IMR-90 (cell line): Measurements from ENCODE around the gene OTUD6A. TPM values are rescaled to one million over a fixed set of nuclear protein-coding genes. Genes with fewer than 3 reads are reported as not detected.

Experiments
- ATAC-seq: fragments of 200-7000 bp; cut with Tn5 transposase; 2 replicates; pipeline ENCODE4 v1.9.1; 2020; ENCODE audit warnings: low read depth, mild to moderate bottlenecking, moderate library complexity
- BruUV-seq: library from RNA; stranded (reverse); fragments of 400-500 nt; replicated peaks from 2 replicates; lab custom pipeline; 2021; lab: Mats Ljungman, UMichigan
- CTCF ChIA-PET: fragments of 300-600 bp; formaldehyde crosslinking; extraction: SDS; loops from one replicate; lab custom pipeline; 2021; ENCODE audit warnings: antibody characterized with exemption; lab: Yijun Ruan, JAX
- POLR2A ChIA-PET: fragments of 300-600 bp; sonication (Branson Sonifier 250); formaldehyde crosslinking; loops from one replicate; lab custom pipeline; 2022; ENCODE audit warnings: antibody characterized with exemption; ENCODE audit not compliant: unreplicated experiment; lab: Charles Lee
- DNase-seq: peaks from one replicate; pipeline ENCODE4 v3.0.0; 2013
- H2AFZ ChIP-seq: replicated peaks from 2 replicates; pipeline ENCODE3; 2013; ENCODE audit warnings: low read length, mild to moderate bottlenecking; ENCODE audit not compliant: poor library complexity
- H2AK5ac ChIP-seq: 2 replicates; pipeline ENCODE4 v1.6.1; 2013; ENCODE audit warnings: low read depth, low read length, inconsistent platforms
- H2AK9ac ChIP-seq: replicated peaks from 2 replicates; pipeline ENCODE3; 2013; ENCODE audit warnings: mild to moderate bottlenecking, low read depth, low read length, moderate library complexity; ENCODE audit not compliant: poor library complexity
- H2BK120ac ChIP-seq: 2 replicates; pipeline ENCODE4 v1.6.1; 2013; ENCODE audit warnings: low read depth, low read length, inconsistent platforms
- H2BK15ac ChIP-seq: 3 replicates; pipeline ENCODE4 v1.6.1; 2013; ENCODE audit warnings: low read depth, low read length, inconsistent platforms
- H2BK20ac ChIP-seq: 2 replicates; pipeline ENCODE4 v1.6.1; 2013; ENCODE audit warnings: low read depth, mild to moderate bottlenecking, inconsistent platforms, low read length, moderate library complexity
- H2BK5ac ChIP-seq: 2 replicates; pipeline ENCODE4 v1.6.1; 2013; ENCODE audit warnings: mild to moderate bottlenecking, low read depth, low read length, inconsistent platforms; ENCODE audit not compliant: poor library complexity, severe bottlenecking
- H3K14ac ChIP-seq: replicated peaks from 2 replicates; pipeline ENCODE4 v1.6.1; 2013; ENCODE audit warnings: low read depth, low read length, inconsistent platforms
- H3K18ac ChIP-seq: 2 replicates; pipeline ENCODE4 v1.6.1; 2013; ENCODE audit warnings: low read depth, low read length, control low read depth
- H3K23ac ChIP-seq: 2 replicates; pipeline ENCODE4 v1.6.1; 2013; ENCODE audit warnings: low read depth, low read length, inconsistent platforms
- H3K27ac ChIP-seq: 2 replicates; pipeline ENCODE4 v1.5.1; 2013; ENCODE audit warnings: mild to moderate bottlenecking, control low read depth, low read length; ENCODE audit not compliant: insufficient read depth
- H3K27me3 ChIP-seq: 2 replicates; pipeline ENCODE4 v1.6.1; 2013; ENCODE audit warnings: low read length; ENCODE audit not compliant: control insufficient read depth, insufficient read depth
- H3K36me3 ChIP-seq: 2 replicates; pipeline ENCODE4 v1.6.1; 2013; ENCODE audit warnings: low read length, mixed read lengths; ENCODE audit not compliant: control insufficient read depth, insufficient read depth
- H3K4ac ChIP-seq: 2 replicates; pipeline ENCODE4 v1.6.1; 2013; ENCODE audit warnings: low read depth, low read length, inconsistent platforms
- H3K4me1 ChIP-seq: 2 replicates; pipeline ENCODE4 v1.6.1; 2013; ENCODE audit warnings: low read length, mixed read lengths; ENCODE audit not compliant: control insufficient read depth, insufficient read depth
- H3K4me2 ChIP-seq: 2 replicates; pipeline ENCODE4 v1.6.1; 2013; ENCODE audit warnings: low read depth, mild to moderate bottlenecking, control low read depth, low read length, moderate library complexity
- H3K4me3 ChIP-seq: 2 replicates; pipeline ENCODE4 v1.5.1; 2013; ENCODE audit warnings: low read depth, mild to moderate bottlenecking, control low read depth, low read length, moderate library complexity; ENCODE audit not compliant: insufficient read depth
- H3K56ac ChIP-seq: 2 replicates; pipeline ENCODE4 v1.6.1; 2013; ENCODE audit warnings: low read length, inconsistent platforms; ENCODE audit not compliant: insufficient read depth; ENCODE audit errors: extremely low read depth
- H3K79me1 ChIP-seq, 2 experiments: 2 replicates each; pipeline ENCODE4 v1.6.1; 2013; ENCODE audit warnings: low read length in 2 of 2, inconsistent platforms in 1 of 2, low read depth in 1 of 2
- H3K9ac ChIP-seq: 2 replicates; pipeline ENCODE4 v1.6.1; 2013; ENCODE audit warnings: low read depth, low read length, control low read depth
- H3K9me1 ChIP-seq: 2 replicates; pipeline ENCODE4 v1.6.1; 2013; ENCODE audit warnings: low read length, inconsistent platforms; ENCODE audit not compliant: insufficient read depth
- H3K9me3 ChIP-seq: 2 replicates; pipeline ENCODE4 v1.6.1; 2013; ENCODE audit warnings: low read length; ENCODE audit not compliant: control insufficient read depth, insufficient read depth
- H4K20me1 ChIP-seq: 2 replicates; pipeline ENCODE4 v1.6.1; 2013; ENCODE audit warnings: low read length, inconsistent platforms; ENCODE audit not compliant: insufficient read depth
- H4K5ac ChIP-seq: 2 replicates; pipeline ENCODE4 v1.6.1; 2013; ENCODE audit warnings: mild to moderate bottlenecking, low read depth, low read length, control low read depth
- H4K8ac ChIP-seq, 2 experiments: 2 replicates each; pipeline ENCODE4 v1.6.1; 2013; ENCODE audit warnings: low read depth in 2 of 2, low read length in 2 of 2, control low read depth in 1 of 2, inconsistent platforms in 1 of 2
- H4K91ac ChIP-seq: 2 replicates; pipeline ENCODE4 v1.6.1; 2013; ENCODE audit warnings: low read depth, low read length, inconsistent platforms; ENCODE audit not compliant: insufficient read depth
- BHLHE40 ChIP-seq: fragments of 150-350 bp; IDR thresholded peaks from 2 replicates; pipeline ENCODE4 v1.6.1; 2016; ENCODE audit warnings: mild to moderate bottlenecking, low read depth, low read length
- CEBPB ChIP-seq: IDR thresholded peaks from 2 replicates; pipeline ENCODE4 v1.6.1; 2012; ENCODE audit warnings: low read depth, low read length, improper control_type of control experiment
- FOS ChIP-seq: fragments of 150-350 bp; IDR thresholded peaks from 2 replicates; pipeline ENCODE4 v1.6.1; 2016; ENCODE audit warnings: low read depth, low read length
- MAFK ChIP-seq: IDR thresholded peaks from 2 replicates; pipeline ENCODE4 v1.6.1; 2012; ENCODE audit warnings: low read depth, low read length, improper control_type of control experiment
- MXI1 ChIP-seq: IDR thresholded peaks from 2 replicates; pipeline ENCODE4 v1.6.1; 2012; ENCODE audit warnings: low read depth, mild to moderate bottlenecking, low read length, moderate library complexity, borderline replicate concordance
- NFE2L2 ChIP-seq: fragments of 150-350 bp; IDR thresholded peaks from 2 replicates; pipeline ENCODE4 v1.6.1; 2016; ENCODE audit warnings: low read depth, mild to moderate bottlenecking, low read length
- POLR2A ChIP-seq: IDR thresholded peaks from 2 replicates; pipeline ENCODE4 v1.6.1; 2012; ENCODE audit warnings: mild to moderate bottlenecking, low read depth, low read length
- RFX5 ChIP-seq: IDR thresholded peaks from 2 replicates; pipeline ENCODE4 v1.8.0; 2012; ENCODE audit warnings: low read depth, mild to moderate bottlenecking, low read length, moderate library complexity
- SMC3 ChIP-seq: fragments of 150-350 bp; IDR thresholded peaks from 2 replicates; pipeline ENCODE4 v1.6.1; 2016; ENCODE audit warnings: low read depth, mild to moderate bottlenecking, antibody characterized with exemption, low read length, moderate library complexity
- WGBS, 2 experiments: methylation state at CpG; one replicate each; pipeline versions ENCODE4 v1.1.5 to v1.1.7; 2013; ENCODE audit warnings: missing lambda C conversion rate in 2 of 2; ENCODE audit not compliant: insufficient read length in 1 of 2; ENCODE audit errors: extremely low coverage in 2 of 2; 5-methylcytosine and 5-hydroxymethylcytosine counted together
- dilution Hi-C: fragments of 300-500 bp; cut with HindIII; formaldehyde crosslinking; loops from one replicate; pipeline ENCODE4 v1.14.3; 2018; ENCODE audit warnings: low sequenced_read_pairs; ENCODE audit not compliant: unreplicated experiment
- in situ Hi-C: fragments of 300-500 bp; cut with MboI; formaldehyde crosslinking; loops from 3 replicates; pipeline ENCODE4 v1.14.3; 2019; ENCODE audit warnings: low sequenced_read_pairs, inconsistent platforms, mixed read lengths
- intact Hi-C: fragments of 100-400 bp; cut with micrococcal nuclease; formaldehyde crosslinking; loops from 2 replicates; pipeline ENCODE4 v1.10.0; 2022
- polyA plus RNA-seq, 3 experiments: library from polyadenylated mRNA; depleted of rRNA; stranded (reverse); fragments of >200 nt; gene quantifications; 2 replicates each; pipeline ENCODE4 v1.2.3, GENCODE V29; 2012; ENCODE audit warnings: low replicate concordance in 1 of 3
- total RNA-seq: library from RNA; depleted of rRNA; stranded (reverse); fragments of >200 nt; gene quantifications from 2 replicates; pipeline ENCODE4 v1.2.3, GENCODE V29; 2012
- TF ChIP-seq, protein P1 (sequence below): fragments of 150-350 bp; IDR thresholded peaks from 2 replicates; pipeline ENCODE4 v1.6.1; 2016; ENCODE audit warnings: low read depth, mild to moderate bottlenecking, low read length, moderate library complexity, borderline replicate concordance
- TF ChIP-seq, protein P2 (sequence below): conservative IDR thresholded peaks from 2 replicates; pipeline ENCODE4 v1.5.1; 2012; ENCODE audit warnings: mild to moderate bottlenecking, low read depth, low read length, improper control_type of control experiment
- TF ChIP-seq, protein P3 (sequence below): fragments of 150-350 bp; IDR thresholded peaks from 2 replicates; pipeline ENCODE4 v1.6.1; 2017; ENCODE audit warnings: mild to moderate bottlenecking, antibody characterized with exemption, low read length, low read depth

OTUD6A gene
- total and polyA plus RNA-seq, 2 of the 4 experiments (the other 2 are of a cell fraction) = not detected

DNA sequence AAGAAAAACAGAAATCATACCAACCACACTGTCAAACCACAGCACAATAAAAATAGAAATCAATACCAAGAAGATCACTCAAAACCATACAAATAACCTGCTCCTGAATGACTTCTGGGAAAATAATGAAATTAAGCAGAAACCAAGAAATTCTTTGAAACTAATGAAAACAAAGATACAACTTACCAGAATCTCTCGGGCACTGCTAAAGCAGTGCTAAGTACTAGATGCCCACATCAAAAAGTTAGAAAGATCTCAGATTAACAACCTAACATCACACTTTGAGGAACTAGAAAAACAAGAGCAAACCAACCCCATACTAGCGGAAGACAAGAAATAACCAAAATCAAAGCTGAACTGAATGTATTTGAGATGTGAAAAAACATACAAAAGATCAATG is 45.7 kb upstream of the OTUD6A start (continued):
- TF ChIP-seq, protein P1, sequence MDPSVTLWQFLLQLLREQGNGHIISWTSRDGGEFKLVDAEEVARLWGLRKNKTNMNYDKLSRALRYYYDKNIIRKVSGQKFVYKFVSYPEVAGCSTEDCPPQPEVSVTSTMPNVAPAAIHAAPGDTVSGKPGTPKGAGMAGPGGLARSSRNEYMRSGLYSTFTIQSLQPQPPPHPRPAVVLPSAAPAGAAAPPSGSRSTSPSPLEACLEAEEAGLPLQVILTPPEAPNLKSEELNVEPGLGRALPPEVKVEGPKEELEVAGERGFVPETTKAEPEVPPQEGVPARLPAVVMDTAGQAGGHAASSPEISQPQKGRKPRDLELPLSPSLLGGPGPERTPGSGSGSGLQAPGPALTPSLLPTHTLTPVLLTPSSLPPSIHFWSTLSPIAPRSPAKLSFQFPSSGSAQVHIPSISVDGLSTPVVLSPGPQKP = no peak
- no peak for TF ChIP-seq BHLHE40
- TF ChIP-seq MAFK = no peak

DNA sequence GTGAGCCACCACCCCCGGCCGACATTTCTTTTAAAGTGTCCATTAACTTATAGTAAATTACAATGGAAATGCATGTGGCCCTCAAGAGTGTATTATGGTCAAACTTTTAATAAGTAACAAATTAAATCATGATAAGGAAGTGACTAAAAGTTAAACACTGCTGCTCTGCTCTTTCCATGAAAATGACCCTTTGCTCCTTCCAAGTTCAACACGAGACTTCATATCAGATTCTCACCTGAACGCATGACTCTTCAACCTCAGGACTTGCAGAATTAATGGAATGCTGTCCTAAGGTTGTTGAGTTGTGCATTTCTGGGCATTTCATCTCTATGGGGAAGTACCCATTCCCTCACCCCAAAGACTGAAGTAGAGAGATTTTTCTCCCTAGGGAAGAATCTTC is 39.6 kb upstream of the OTUD6A start:
- H4K91ac ChIP-seq = no peak overlapping the region
- no CpG with 5 or more reads among the region's 4 CpGs for WGBS, 2 experiments
- TF ChIP-seq, protein P2, sequence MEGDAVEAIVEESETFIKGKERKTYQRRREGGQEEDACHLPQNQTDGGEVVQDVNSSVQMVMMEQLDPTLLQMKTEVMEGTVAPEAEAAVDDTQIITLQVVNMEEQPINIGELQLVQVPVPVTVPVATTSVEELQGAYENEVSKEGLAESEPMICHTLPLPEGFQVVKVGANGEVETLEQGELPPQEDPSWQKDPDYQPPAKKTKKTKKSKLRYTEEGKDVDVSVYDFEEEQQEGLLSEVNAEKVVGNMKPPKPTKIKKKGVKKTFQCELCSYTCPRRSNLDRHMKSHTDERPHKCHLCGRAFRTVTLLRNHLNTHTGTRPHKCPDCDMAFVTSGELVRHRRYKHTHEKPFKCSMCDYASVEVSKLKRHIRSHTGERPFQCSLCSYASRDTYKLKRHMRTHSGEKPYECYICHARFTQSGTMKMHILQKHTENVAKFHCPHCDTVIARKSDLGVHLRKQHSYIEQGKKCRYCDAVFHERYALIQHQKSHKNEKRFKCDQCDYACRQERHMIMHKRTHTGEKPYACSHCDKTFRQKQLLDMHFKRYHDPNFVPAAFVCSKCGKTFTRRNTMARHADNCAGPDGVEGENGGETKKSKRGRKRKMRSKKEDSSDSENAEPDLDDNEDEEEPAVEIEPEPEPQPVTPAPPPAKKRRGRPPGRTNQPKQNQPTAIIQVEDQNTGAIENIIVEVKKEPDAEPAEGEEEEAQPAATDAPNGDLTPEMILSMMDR = no peak
- TF ChIP-seq BHLHE40 (no peak), FOS (no peak), SMC3 (no peak), RFX5 (no peak), NFE2L2 (no peak), MAFK (no peak), CEBPB (no peak), POLR2A (no peak), MXI1 (no peak)
- TF ChIP-seq, protein P3, sequence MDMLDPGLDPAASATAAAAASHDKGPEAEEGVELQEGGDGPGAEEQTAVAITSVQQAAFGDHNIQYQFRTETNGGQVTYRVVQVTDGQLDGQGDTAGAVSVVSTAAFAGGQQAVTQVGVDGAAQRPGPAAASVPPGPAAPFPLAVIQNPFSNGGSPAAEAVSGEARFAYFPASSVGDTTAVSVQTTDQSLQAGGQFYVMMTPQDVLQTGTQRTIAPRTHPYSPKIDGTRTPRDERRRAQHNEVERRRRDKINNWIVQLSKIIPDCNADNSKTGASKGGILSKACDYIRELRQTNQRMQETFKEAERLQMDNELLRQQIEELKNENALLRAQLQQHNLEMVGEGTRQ = no peak
- TF ChIP-seq, protein P1 = no peak

More for the DNA sequence above, 39.6 kb upstream of the OTUD6A start:
- Histone ChIP-seq H3K9ac (no peak overlapping the region), H3K9me1 (no peaks in the 10 kb centered on the region), H2AK5ac (no peak overlapping the region), H4K20me1 (no peaks in the 10 kb centered on the region), H3K23ac (no peak overlapping the region), H3K4ac (no peak overlapping the region), H2BK20ac (no peak overlapping the region), H3K36me3 (no peaks in the 10 kb centered on the region), H3K14ac (no peak overlapping the region), H3K27ac (no peak overlapping the region), H3K56ac (no peak overlapping the region), H2BK15ac (no peak overlapping the region), H3K4me1 (no peaks in the 10 kb centered on the region), H3K4me2 (no peak overlapping the region), H3K4me3 (no peak overlapping the region), H2BK5ac (no peak overlapping the region), H3K9me3 (no peaks in the 10 kb centered on the region), H2AFZ (no peak overlapping the region), H4K8ac (no peak overlapping the region), H2AK9ac (no peak overlapping the region), H3K18ac (no peak overlapping the region), H3K27me3 (peaks cover 3% of the 10 kb centered on the region; the same call in 1 of the 2 replicates), H4K5ac (no peak overlapping the region), H2BK120ac (no peak overlapping the region), H3K79me1 (no peaks in the 10 kb centered on the region)
- POLR2A ChIA-PET = no interaction called here
- in situ Hi-C loops (no loop called here), dilution Hi-C loops (no loop called here), intact Hi-C loops (no loop called here)
- CTCF ChIA-PET = no interaction called here
- BruUV-seq = no TSS peak
- no peak for ATAC-seq
- DNase-seq = no peak
